ENCODE data around the gene HSD17B13. TPM values are rescaled to one million over a fixed set of nuclear protein-coding genes. Genes with fewer than 3 reads are reported as not detected.

HSD17B13 gene, protein sequence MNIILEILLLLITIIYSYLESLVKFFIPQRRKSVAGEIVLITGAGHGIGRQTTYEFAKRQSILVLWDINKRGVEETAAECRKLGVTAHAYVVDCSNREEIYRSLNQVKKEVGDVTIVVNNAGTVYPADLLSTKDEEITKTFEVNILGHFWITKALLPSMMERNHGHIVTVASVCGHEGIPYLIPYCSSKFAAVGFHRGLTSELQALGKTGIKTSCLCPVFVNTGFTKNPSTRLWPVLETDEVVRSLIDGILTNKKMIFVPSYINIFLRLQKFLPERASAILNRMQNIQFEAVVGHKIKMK
- total RNA-seq: under 1 TPM; 0.45 to 0.83 (median 0.65) TPM

DNA sequence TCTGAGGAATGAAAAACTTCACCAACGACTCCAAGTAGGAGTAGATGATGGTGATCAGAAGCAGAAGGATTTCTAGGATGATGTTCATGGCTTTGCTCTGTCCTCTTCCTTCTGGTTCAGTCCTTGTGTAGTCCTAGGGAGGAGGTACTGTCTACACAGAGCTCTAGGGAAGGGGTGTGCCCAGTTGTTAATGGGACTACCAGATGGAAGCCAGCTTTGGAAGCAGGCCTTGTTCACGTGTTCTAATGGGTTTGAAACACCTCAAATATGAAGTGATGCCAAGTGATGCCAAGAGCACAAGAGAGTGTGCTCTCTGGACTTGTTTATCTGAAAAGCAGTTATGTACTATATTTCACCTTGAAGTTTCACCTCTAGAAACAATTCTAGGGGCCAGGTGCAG is at the start of gene HSD17B13:
HSD17B13 (minus strand) TSS at position 129 of the 400 bp plus-strand sequence; CDS start at position 88, 41 bp downstream.
- no peak within 1 kb of the TSS for H3K4me3 ChIP-seq
- no peaks in the 10 kb centered on the region for H3K9me3 ChIP-seq
- no peaks in the 10 kb centered on the region for H3K4me1 ChIP-seq
- no peak for DNase-seq (ENCODE audit: extremely low spot score)
- no peak within 1 kb of the TSS for H3K27ac ChIP-seq (replicated peaks in 1 of 4)
- TF ChIP-seq EP300 (IDR thresholded peaks at IDR 0.05) (no peak), POLR2AphosphoS5 (IDR thresholded peaks at IDR 0.05) (no peak), POLR2A (IDR thresholded peaks at IDR 0.05; ENCODE audit: low read depth) (no peak)
- TF ChIP-seq, protein P1, sequence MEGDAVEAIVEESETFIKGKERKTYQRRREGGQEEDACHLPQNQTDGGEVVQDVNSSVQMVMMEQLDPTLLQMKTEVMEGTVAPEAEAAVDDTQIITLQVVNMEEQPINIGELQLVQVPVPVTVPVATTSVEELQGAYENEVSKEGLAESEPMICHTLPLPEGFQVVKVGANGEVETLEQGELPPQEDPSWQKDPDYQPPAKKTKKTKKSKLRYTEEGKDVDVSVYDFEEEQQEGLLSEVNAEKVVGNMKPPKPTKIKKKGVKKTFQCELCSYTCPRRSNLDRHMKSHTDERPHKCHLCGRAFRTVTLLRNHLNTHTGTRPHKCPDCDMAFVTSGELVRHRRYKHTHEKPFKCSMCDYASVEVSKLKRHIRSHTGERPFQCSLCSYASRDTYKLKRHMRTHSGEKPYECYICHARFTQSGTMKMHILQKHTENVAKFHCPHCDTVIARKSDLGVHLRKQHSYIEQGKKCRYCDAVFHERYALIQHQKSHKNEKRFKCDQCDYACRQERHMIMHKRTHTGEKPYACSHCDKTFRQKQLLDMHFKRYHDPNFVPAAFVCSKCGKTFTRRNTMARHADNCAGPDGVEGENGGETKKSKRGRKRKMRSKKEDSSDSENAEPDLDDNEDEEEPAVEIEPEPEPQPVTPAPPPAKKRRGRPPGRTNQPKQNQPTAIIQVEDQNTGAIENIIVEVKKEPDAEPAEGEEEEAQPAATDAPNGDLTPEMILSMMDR (IDR thresholded peaks at IDR 0.05): no peak
- no peaks in the 10 kb centered on the region for H3K36me3 ChIP-seq
- intact Hi-C loops (cut with DNase I): no loop called here
- WGBS: 75% methylated on average over 2 of the region's 2 CpGs
- H3K27me3 ChIP-seq: no peaks in the 10 kb centered on the region

DNA sequence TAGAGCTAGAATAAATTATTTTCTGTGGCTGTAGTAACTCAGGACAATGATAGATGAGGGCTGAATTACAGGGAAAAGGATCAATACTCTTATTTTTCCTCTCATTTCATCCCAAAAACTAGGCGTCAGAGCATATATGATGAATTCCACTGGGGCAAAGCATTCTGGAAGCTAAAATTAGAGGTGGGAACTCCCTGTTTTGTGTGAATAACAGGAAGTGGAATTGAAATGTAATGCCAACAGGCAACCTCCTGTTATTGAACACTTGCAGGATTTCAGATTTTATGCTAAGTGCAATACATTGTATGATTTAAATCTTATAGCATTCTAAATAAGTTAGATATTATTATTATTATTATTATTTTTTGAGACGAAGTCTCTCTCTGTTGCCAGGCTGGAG is 47.4 kb upstream of the HSD17B13 start:
- Histone ChIP-seq H3K9me3 (no peaks in the 10 kb centered on the region), H3K27me3 (no peaks in the 10 kb centered on the region), H3K4me3 (no peak overlapping the region), H3K36me3 (peaks cover 10 to 89% (median 56%) of the 10 kb centered on the region in 4 donors), H3K4me1 (peaks cover 0 to 6% (median under 1%) of the 10 kb centered on the region in 4 donors), H3K27ac (replicated peaks in 1 of 4) (no peak overlapping the region)
- 85% methylated on average over 2 of the region's 2 CpGs for WGBS
- intact Hi-C loops (cut with DNase I): loop anchor here (10.0 kb wide), 1 partner anchor 475 kb away; no protein-coding TSS in a partner anchor
- TF ChIP-seq EP300 (IDR thresholded peaks at IDR 0.05) (no peak), POLR2A (IDR thresholded peaks at IDR 0.05; ENCODE audit: low read depth) (no peak), POLR2AphosphoS5 (IDR thresholded peaks at IDR 0.05) (no peak)
- TF ChIP-seq, protein P1 (IDR thresholded peaks at IDR 0.05): no peak
- no peak for DNase-seq (ENCODE audit: extremely low spot score)

DNA sequence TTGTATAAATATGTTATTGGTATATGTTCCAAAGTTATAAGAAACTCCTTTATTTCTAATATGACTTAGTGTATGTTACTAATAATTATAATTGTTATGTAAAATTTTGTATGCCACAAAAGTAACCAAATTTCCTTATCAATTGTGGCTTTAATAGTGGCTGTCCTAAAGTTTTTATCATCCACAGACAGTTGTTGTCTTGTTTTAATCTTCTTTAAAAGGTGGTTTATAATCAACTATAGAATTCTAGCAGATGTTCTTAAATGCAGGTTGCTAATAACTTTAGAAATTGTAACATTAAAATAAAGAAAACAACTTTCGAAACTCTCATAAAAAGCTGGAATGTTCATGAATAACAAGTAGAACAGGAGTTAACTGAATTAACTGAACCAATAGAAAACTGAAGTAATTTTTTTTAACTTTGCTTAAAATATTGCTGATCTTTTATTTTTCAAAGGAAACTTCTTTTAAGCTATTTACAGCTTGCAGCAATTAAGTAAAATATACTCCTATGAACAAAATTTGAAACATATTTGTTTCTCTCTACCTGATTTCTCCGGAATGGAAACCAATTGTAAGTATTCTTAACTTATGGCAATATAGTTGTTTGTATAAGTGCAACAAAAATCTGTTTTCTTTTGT is 44.0 kb upstream of the HSD17B13 start:
- no peak for DNase-seq (ENCODE audit: extremely low spot score)
- Histone ChIP-seq H3K9me3 (no peaks in the 10 kb centered on the region), H3K4me3 (no peak overlapping the region), H3K27ac (replicated peaks in 1 of 4) (no peak overlapping the region), H3K27me3 (no peaks in the 10 kb centered on the region), H3K36me3 (peaks cover 19 to 89% (median 61%) of the 10 kb centered on the region in 4 donors), H3K4me1 (peaks cover 0 to 6% (median 0%) of the 10 kb centered on the region in 4 donors)
- intact Hi-C loops (cut with DNase I): loop anchor here (10.0 kb wide), 1 partner anchor 318 kb away; no protein-coding TSS in a partner anchor
- TF ChIP-seq POLR2A (IDR thresholded peaks at IDR 0.05; ENCODE audit: low read depth): no peak
- TF ChIP-seq, protein P1 (IDR thresholded peaks at IDR 0.05): no peak
- TF ChIP-seq EP300 (IDR thresholded peaks at IDR 0.05): no peak
- no peak for TF ChIP-seq POLR2AphosphoS5 (IDR thresholded peaks at IDR 0.05)
- 97% methylated on average over 2 of the region's 2 CpGs for WGBS

DNA sequence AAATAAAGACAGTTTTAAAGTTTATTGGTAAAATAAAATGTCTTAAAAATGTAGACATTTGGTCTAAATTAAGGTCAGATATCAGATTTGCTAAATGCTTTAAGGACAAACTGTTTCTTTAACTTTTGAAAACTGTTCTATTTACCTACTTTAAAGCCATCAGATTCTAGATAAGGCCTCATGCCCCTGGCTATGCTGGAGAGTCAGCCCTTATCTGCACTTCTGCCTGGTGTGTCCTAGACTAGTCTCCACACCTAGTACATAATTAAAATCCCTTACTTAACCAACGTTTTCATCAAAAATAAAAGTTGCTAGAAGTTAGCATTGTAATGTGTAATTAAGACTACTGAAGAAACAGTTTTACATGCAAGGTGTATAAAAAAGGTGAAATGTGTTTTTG is 42.7 kb upstream of the HSD17B13 start:
- no peak for TF ChIP-seq POLR2A (IDR thresholded peaks at IDR 0.05; ENCODE audit: low read depth)
- TF ChIP-seq, protein P1 (IDR thresholded peaks at IDR 0.05): no peak
- TF ChIP-seq EP300 (IDR thresholded peaks at IDR 0.05): no peak
- no peak for TF ChIP-seq POLR2AphosphoS5 (IDR thresholded peaks at IDR 0.05)
- H3K9me3 ChIP-seq: no peaks in the 10 kb centered on the region
- intact Hi-C loops (cut with DNase I): loop anchor here (10.0 kb wide), 1 partner anchor 319 kb away; no protein-coding TSS in a partner anchor
- 84% methylated on average over 1 of the region's 1 CpG for WGBS
- H3K27me3 ChIP-seq: no peaks in the 10 kb centered on the region
- peaks cover 19 to 88% (median 57%) of the 10 kb centered on the region in 4 donors for H3K36me3 ChIP-seq
- H3K27ac ChIP-seq (replicated peaks in 1 of 4): no peak overlapping the region
- peaks cover 0 to 5% (median 0%) of the 10 kb centered on the region in 4 donors for H3K4me1 ChIP-seq
- DNase-seq (ENCODE audit: extremely low spot score): no peak
- H3K4me3 ChIP-seq: no peak overlapping the region

All from esophagus muscularis mucosa (tissue), 4 donors.